Forelimb muscle (tissue), 1 donor: ENCODE measurements around the gene TMEM89. TPM values are rescaled to one million over a fixed set of nuclear protein-coding genes. Genes with fewer than 3 reads are reported as not detected.

Experiments
- DNase-seq: peaks from one replicate; pipeline ENCODE4 v3.0.0-alpha.2; 2013; ENCODE audit warnings: low read depth
- polyA plus RNA-seq: library from polyadenylated mRNA; unstranded; fragments of 120-200 nt; gene quantifications from one replicate; pipeline ENCODE4 v1.2.1, GENCODE V29; 2013; ENCODE audit not compliant: insufficient read length

Gene TMEM89
- polyA plus RNA-seq, 1 donor = not detected

GRCh38 chr3:48591436-48591835 is 30.1 kb downstream of the TMEM89 start:
- DNase-seq = no peak

DNA sequence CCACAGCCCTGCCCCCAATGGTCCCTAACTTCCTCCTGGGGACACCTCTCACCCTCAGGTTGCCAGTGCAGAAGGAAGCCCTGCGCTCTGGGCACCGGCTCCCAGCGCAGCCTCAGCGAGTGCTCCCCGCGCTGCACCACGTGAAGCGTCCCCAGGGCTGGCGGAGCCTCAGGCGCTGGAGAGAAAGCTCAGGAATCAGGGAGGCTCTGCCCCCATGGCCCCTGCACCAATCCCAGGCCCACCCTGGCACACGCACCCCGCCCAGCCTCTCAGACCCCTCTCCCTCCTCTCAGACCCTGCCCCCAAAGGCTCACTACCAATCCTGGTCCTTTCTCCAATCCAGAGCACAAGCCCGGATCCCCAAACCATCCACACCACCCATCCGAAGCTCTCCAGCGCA is 33.3 kb downstream of the TMEM89 start:
- no peak for DNase-seq

DNA sequence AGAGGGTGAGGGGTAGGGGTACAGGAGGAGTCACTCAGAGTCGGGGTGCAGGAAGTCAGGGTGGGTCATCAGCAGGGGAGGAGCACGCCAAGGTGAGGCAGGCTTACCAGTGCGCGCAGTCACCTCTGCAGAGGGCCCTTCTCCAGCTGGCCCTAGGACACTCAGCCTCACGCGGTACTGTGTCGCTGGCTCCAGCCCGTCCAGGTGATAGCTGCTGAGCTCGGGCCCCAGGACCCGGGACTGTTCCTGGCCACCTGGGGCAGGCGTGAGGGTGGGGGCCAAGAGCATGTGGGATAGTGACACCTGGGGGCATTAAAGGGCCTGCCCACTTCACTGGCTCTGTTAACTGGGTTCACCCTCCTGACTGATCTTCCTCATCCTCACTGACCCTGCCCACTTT is 33.9 kb downstream of the TMEM89 start:
- DNase-seq = no peak

- DNase-seq = no peak
Observed at GRCh38 chr3:48585411-48585810, 36.2 kb downstream of the TMEM89 start.

- no peak for DNase-seq
Observed at GRCh38 chr3:48584836-48585235, 36.7 kb downstream of the TMEM89 start.

- DNase-seq = no peak
Observed at GRCh38 chr3:48581621-48582481, 39.7 kb downstream of the TMEM89 start.

DNA sequence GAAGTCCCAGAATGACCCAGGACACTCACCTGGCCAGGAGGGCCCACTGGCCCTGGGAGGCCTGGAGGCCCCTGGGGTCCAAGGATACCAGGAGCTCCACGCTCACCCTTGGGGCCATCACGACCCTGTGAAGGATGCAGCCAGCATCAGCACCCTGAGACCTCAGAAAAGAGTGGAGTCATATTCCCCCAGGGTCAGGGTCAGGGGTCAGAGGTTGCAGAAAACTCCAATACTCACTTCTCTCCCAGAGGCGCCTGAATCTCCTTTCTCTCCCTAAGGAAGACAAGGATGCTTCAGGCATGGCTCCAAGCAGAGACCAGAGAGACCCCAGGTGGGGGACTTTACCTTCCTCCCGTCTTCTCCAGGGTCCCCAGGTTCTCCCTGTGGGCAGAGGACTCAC is 44.9 kb downstream of the TMEM89 start:
- DNase-seq = no peak

- no peak for DNase-seq
Observed at GRCh38 chr3:48575366-48575765, 46.2 kb downstream of the TMEM89 start.

- no peak for DNase-seq
Observed at GRCh38 chr3:48573973-48574585, 47.5 kb downstream of the TMEM89 start.

DNA sequence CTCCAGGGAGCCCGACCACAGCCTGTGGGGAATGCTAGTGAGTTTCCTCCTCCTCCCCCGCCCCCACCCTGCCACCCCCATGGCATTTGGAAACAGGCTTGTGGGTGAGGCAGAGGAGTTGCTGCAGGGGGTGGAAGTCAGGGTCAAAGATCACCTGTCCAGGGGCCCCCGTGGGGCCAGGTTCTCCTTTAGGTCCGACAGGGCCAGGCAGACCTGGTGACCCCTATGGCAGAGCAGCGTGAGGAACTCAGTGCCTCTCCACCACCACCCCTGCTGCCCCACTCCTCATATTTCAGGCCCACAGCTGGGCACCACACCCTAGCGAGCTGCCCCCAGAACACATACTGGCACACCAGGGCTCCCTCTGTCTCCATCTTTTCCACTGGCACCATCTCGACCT is 49.1 kb downstream of the TMEM89 start:
- no peak for DNase-seq

DNA sequence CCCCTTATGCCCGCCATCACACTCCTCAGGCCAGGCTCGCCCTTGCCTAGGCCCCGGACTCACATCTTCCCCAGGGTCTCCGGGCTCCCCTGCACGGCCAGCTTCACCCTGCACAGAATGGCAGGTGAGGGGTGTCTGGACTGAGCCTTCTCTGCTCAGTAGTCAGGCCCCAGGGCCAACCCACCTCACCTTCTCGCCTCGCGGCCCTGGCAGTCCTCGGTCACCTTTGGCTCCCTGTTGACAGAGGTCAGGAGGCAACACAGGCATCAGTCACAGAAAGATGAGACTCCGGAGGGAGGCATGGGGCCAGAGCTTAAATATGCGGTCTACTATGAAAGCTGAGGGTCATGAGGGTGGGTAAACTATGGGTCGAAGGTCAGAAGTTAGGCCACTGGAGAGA is 49.6 kb downstream of the TMEM89 start:
- DNase-seq = no peak

Other genes with a start within 250 kb of the TMEM89 start
- 0.15 TPM for gene FBXW12, start 249.6 kb downstream of the TMEM89 start, polyA plus RNA-seq
- gene PLXNB1, start 191.7 kb downstream of the TMEM89 start, polyA plus RNA-seq = 17.3 TPM
- gene CCDC51, start 181.7 kb downstream of the TMEM89 start, polyA plus RNA-seq = 11.0 TPM
- gene TMA7, start 181.5 kb downstream of the TMEM89 start, polyA plus RNA-seq = 160 TPM
- 7.3 TPM for gene ATRIP, start 175.0 kb downstream of the TMEM89 start, polyA plus RNA-seq
- gene SHISA5, start 117.6 kb downstream of the TMEM89 start, polyA plus RNA-seq = 58.4 TPM
- gene PFKFB4, start 65.0 kb downstream of the TMEM89 start, polyA plus RNA-seq = 5.1 TPM
- 0.19 TPM for gene UCN2, start 58.0 kb downstream of the TMEM89 start, polyA plus RNA-seq
- 6.4 TPM for gene COL7A1, start 26.4 kb downstream of the TMEM89 start, polyA plus RNA-seq
- 204 TPM for gene UQCRC1, start 12.1 kb downstream of the TMEM89 start, polyA plus RNA-seq
- gene SLC26A6, start 13.7 kb upstream of the TMEM89 start, polyA plus RNA-seq = 8.9 TPM
- gene CELSR3, start 41.1 kb upstream of the TMEM89 start, polyA plus RNA-seq = 0.35 TPM
- gene NCKIPSD, start 64.1 kb upstream of the TMEM89 start, polyA plus RNA-seq = 8.1 TPM
- gene IP6K2, start 95.5 kb upstream of the TMEM89 start, polyA plus RNA-seq = 81.6 TPM
- gene PRKAR2A, start 226.1 kb upstream of the TMEM89 start, polyA plus RNA-seq = 41.3 TPM